IMR-90 (cell line): Measurements from ENCODE around the gene VPS26C. TPM values are rescaled to one million over a fixed set of nuclear protein-coding genes. Genes with fewer than 3 reads are reported as not detected.

Experiments
- ATAC-seq: fragments of 200-7000 bp; cut with Tn5 transposase; 2 replicates; pipeline ENCODE4 v1.9.1; 2020; ENCODE audit warnings: low read depth, mild to moderate bottlenecking, moderate library complexity
- BruUV-seq: library from RNA; stranded (reverse); fragments of 400-500 nt; replicated peaks from 2 replicates; lab custom pipeline; 2021; lab: Mats Ljungman, UMichigan
- CTCF ChIA-PET: fragments of 300-600 bp; formaldehyde crosslinking; extraction: SDS; loops from one replicate; lab custom pipeline; 2021; ENCODE audit warnings: antibody characterized with exemption; lab: Yijun Ruan, JAX
- POLR2A ChIA-PET: fragments of 300-600 bp; sonication (Branson Sonifier 250); formaldehyde crosslinking; loops from one replicate; lab custom pipeline; 2022; ENCODE audit warnings: antibody characterized with exemption; ENCODE audit not compliant: unreplicated experiment; lab: Charles Lee
- DNase-seq: peaks from one replicate; pipeline ENCODE4 v3.0.0; 2013
- H2AFZ ChIP-seq: replicated peaks from 2 replicates; pipeline ENCODE3; 2013; ENCODE audit warnings: low read length, mild to moderate bottlenecking; ENCODE audit not compliant: poor library complexity
- H2AK5ac ChIP-seq: 2 replicates; pipeline ENCODE4 v1.6.1; 2013; ENCODE audit warnings: low read depth, low read length, inconsistent platforms
- H2AK9ac ChIP-seq: replicated peaks from 2 replicates; pipeline ENCODE3; 2013; ENCODE audit warnings: mild to moderate bottlenecking, low read depth, low read length, moderate library complexity; ENCODE audit not compliant: poor library complexity
- H2BK120ac ChIP-seq: 2 replicates; pipeline ENCODE4 v1.6.1; 2013; ENCODE audit warnings: low read depth, low read length, inconsistent platforms
- H2BK15ac ChIP-seq: 3 replicates; pipeline ENCODE4 v1.6.1; 2013; ENCODE audit warnings: low read depth, low read length, inconsistent platforms
- H2BK20ac ChIP-seq: 2 replicates; pipeline ENCODE4 v1.6.1; 2013; ENCODE audit warnings: low read depth, mild to moderate bottlenecking, inconsistent platforms, low read length, moderate library complexity
- H2BK5ac ChIP-seq: 2 replicates; pipeline ENCODE4 v1.6.1; 2013; ENCODE audit warnings: mild to moderate bottlenecking, low read depth, low read length, inconsistent platforms; ENCODE audit not compliant: poor library complexity, severe bottlenecking
- H3K14ac ChIP-seq: replicated peaks from 2 replicates; pipeline ENCODE4 v1.6.1; 2013; ENCODE audit warnings: low read depth, low read length, inconsistent platforms
- H3K18ac ChIP-seq: 2 replicates; pipeline ENCODE4 v1.6.1; 2013; ENCODE audit warnings: low read depth, low read length, control low read depth
- H3K23ac ChIP-seq: 2 replicates; pipeline ENCODE4 v1.6.1; 2013; ENCODE audit warnings: low read depth, low read length, inconsistent platforms
- H3K27ac ChIP-seq: 2 replicates; pipeline ENCODE4 v1.5.1; 2013; ENCODE audit warnings: mild to moderate bottlenecking, control low read depth, low read length; ENCODE audit not compliant: insufficient read depth
- H3K27me3 ChIP-seq: 2 replicates; pipeline ENCODE4 v1.6.1; 2013; ENCODE audit warnings: low read length; ENCODE audit not compliant: control insufficient read depth, insufficient read depth
- H3K36me3 ChIP-seq: 2 replicates; pipeline ENCODE4 v1.6.1; 2013; ENCODE audit warnings: low read length, mixed read lengths; ENCODE audit not compliant: control insufficient read depth, insufficient read depth
- H3K4ac ChIP-seq: 2 replicates; pipeline ENCODE4 v1.6.1; 2013; ENCODE audit warnings: low read depth, low read length, inconsistent platforms
- H3K4me1 ChIP-seq: 2 replicates; pipeline ENCODE4 v1.6.1; 2013; ENCODE audit warnings: low read length, mixed read lengths; ENCODE audit not compliant: control insufficient read depth, insufficient read depth
- H3K4me2 ChIP-seq: 2 replicates; pipeline ENCODE4 v1.6.1; 2013; ENCODE audit warnings: low read depth, mild to moderate bottlenecking, control low read depth, low read length, moderate library complexity
- H3K4me3 ChIP-seq: 2 replicates; pipeline ENCODE4 v1.5.1; 2013; ENCODE audit warnings: low read depth, mild to moderate bottlenecking, control low read depth, low read length, moderate library complexity; ENCODE audit not compliant: insufficient read depth
- H3K56ac ChIP-seq: 2 replicates; pipeline ENCODE4 v1.6.1; 2013; ENCODE audit warnings: low read length, inconsistent platforms; ENCODE audit not compliant: insufficient read depth; ENCODE audit errors: extremely low read depth
- H3K79me1 ChIP-seq, 2 experiments: 2 replicates each; pipeline ENCODE4 v1.6.1; 2013; ENCODE audit warnings: low read length in 2 of 2, inconsistent platforms in 1 of 2, low read depth in 1 of 2
- H3K9ac ChIP-seq: 2 replicates; pipeline ENCODE4 v1.6.1; 2013; ENCODE audit warnings: low read depth, low read length, control low read depth
- H3K9me1 ChIP-seq: 2 replicates; pipeline ENCODE4 v1.6.1; 2013; ENCODE audit warnings: low read length, inconsistent platforms; ENCODE audit not compliant: insufficient read depth
- H3K9me3 ChIP-seq: 2 replicates; pipeline ENCODE4 v1.6.1; 2013; ENCODE audit warnings: low read length; ENCODE audit not compliant: control insufficient read depth, insufficient read depth
- H4K20me1 ChIP-seq: 2 replicates; pipeline ENCODE4 v1.6.1; 2013; ENCODE audit warnings: low read length, inconsistent platforms; ENCODE audit not compliant: insufficient read depth
- H4K5ac ChIP-seq: 2 replicates; pipeline ENCODE4 v1.6.1; 2013; ENCODE audit warnings: mild to moderate bottlenecking, low read depth, low read length, control low read depth
- H4K8ac ChIP-seq, 2 experiments: 2 replicates each; pipeline ENCODE4 v1.6.1; 2013; ENCODE audit warnings: low read depth in 2 of 2, low read length in 2 of 2, control low read depth in 1 of 2, inconsistent platforms in 1 of 2
- H4K91ac ChIP-seq: 2 replicates; pipeline ENCODE4 v1.6.1; 2013; ENCODE audit warnings: low read depth, low read length, inconsistent platforms; ENCODE audit not compliant: insufficient read depth
- BHLHE40 ChIP-seq: fragments of 150-350 bp; IDR thresholded peaks from 2 replicates; pipeline ENCODE4 v1.6.1; 2016; ENCODE audit warnings: mild to moderate bottlenecking, low read depth, low read length
- CEBPB ChIP-seq: IDR thresholded peaks from 2 replicates; pipeline ENCODE4 v1.6.1; 2012; ENCODE audit warnings: low read depth, low read length, improper control_type of control experiment
- CHD1 ChIP-seq: IDR thresholded peaks from 2 replicates; pipeline ENCODE4 v1.6.1; 2012; ENCODE audit warnings: low read depth, low read length, improper control_type of control experiment
- CTCF ChIP-seq: conservative IDR thresholded peaks from 2 replicates; pipeline ENCODE4 v1.5.1; 2012; ENCODE audit warnings: mild to moderate bottlenecking, low read depth, low read length, improper control_type of control experiment
- ELK1 ChIP-seq: fragments of 150-350 bp; IDR thresholded peaks from 2 replicates; pipeline ENCODE4 v1.6.1; 2016; ENCODE audit warnings: low read depth, mild to moderate bottlenecking, low read length, moderate library complexity, borderline replicate concordance
- FOS ChIP-seq: fragments of 150-350 bp; IDR thresholded peaks from 2 replicates; pipeline ENCODE4 v1.6.1; 2016; ENCODE audit warnings: low read depth, low read length
- MAFK ChIP-seq: IDR thresholded peaks from 2 replicates; pipeline ENCODE4 v1.6.1; 2012; ENCODE audit warnings: low read depth, low read length, improper control_type of control experiment
- MAZ ChIP-seq: IDR thresholded peaks from 2 replicates; pipeline ENCODE4 v1.6.1; 2012; ENCODE audit warnings: low read depth, mild to moderate bottlenecking, low read length, improper control_type of control experiment, moderate library complexity, borderline replicate concordance
- MXI1 ChIP-seq: IDR thresholded peaks from 2 replicates; pipeline ENCODE4 v1.6.1; 2012; ENCODE audit warnings: low read depth, mild to moderate bottlenecking, low read length, moderate library complexity, borderline replicate concordance
- POLR2A ChIP-seq: IDR thresholded peaks from 2 replicates; pipeline ENCODE4 v1.6.1; 2012; ENCODE audit warnings: mild to moderate bottlenecking, low read depth, low read length
- RAD21 ChIP-seq: IDR thresholded peaks from 2 replicates; pipeline ENCODE4 v1.6.1; 2012; ENCODE audit warnings: low read length, improper control_type of control experiment
- RCOR1 ChIP-seq: IDR thresholded peaks from 2 replicates; pipeline ENCODE4 v1.6.1; 2012; ENCODE audit warnings: mild to moderate bottlenecking, low read length, improper control_type of control experiment; ENCODE audit not compliant: insufficient replicate concordance
- RFX5 ChIP-seq: IDR thresholded peaks from 2 replicates; pipeline ENCODE4 v1.8.0; 2012; ENCODE audit warnings: low read depth, mild to moderate bottlenecking, low read length, moderate library complexity
- SMC3 ChIP-seq: fragments of 150-350 bp; IDR thresholded peaks from 2 replicates; pipeline ENCODE4 v1.6.1; 2016; ENCODE audit warnings: low read depth, mild to moderate bottlenecking, antibody characterized with exemption, low read length, moderate library complexity
- WGBS, 2 experiments: methylation state at CpG; one replicate each; pipeline versions ENCODE4 v1.1.5 to v1.1.7; 2013; ENCODE audit warnings: missing lambda C conversion rate in 2 of 2; ENCODE audit not compliant: insufficient read length in 1 of 2; ENCODE audit errors: extremely low coverage in 2 of 2; 5-methylcytosine and 5-hydroxymethylcytosine counted together
- dilution Hi-C: fragments of 300-500 bp; cut with HindIII; formaldehyde crosslinking; loops from one replicate; pipeline ENCODE4 v1.14.3; 2018; ENCODE audit warnings: low sequenced_read_pairs; ENCODE audit not compliant: unreplicated experiment
- in situ Hi-C: fragments of 300-500 bp; cut with MboI; formaldehyde crosslinking; loops from 3 replicates; pipeline ENCODE4 v1.14.3; 2019; ENCODE audit warnings: low sequenced_read_pairs, inconsistent platforms, mixed read lengths
- intact Hi-C: fragments of 100-400 bp; cut with micrococcal nuclease; formaldehyde crosslinking; loops from 2 replicates; pipeline ENCODE4 v1.10.0; 2022
- polyA plus RNA-seq, 3 experiments: library from polyadenylated mRNA; depleted of rRNA; stranded (reverse); fragments of >200 nt; gene quantifications; 2 replicates each; pipeline ENCODE4 v1.2.3, GENCODE V29; 2012; ENCODE audit warnings: low replicate concordance in 1 of 3
- total RNA-seq: library from RNA; depleted of rRNA; stranded (reverse); fragments of >200 nt; gene quantifications from 2 replicates; pipeline ENCODE4 v1.2.3, GENCODE V29; 2012

Gene VPS26C
- total and polyA plus RNA-seq, 2 of the 4 experiments (the other 2 are of a cell fraction) = 30.0 to 36.6 TPM

GRCh38 chr21:37220981-37221664 lies 46.0 kb downstream of the VPS26C start:
- Histone ChIP-seq H3K4me1 (peaks cover 2% of the 10 kb centered on the region), H4K20me1 (no peaks in the 10 kb centered on the region), H4K5ac (peak overlapping the region; percentile 69), H4K8ac (peak overlapping the region; percentile 74 to 88), H4K91ac (peak overlapping the region; percentile 64; the same call in 1 of the 2 replicates), H3K4me2 (peak overlapping the region; percentile 85), H3K27me3 (no peaks in the 10 kb centered on the region), H2AFZ (peak overlapping the region; percentile 96), H2BK5ac (peak overlapping the region; percentile 48), H3K4ac (peak overlapping the region; percentile 75), H3K79me1 (peaks cover 4 to 19% of the 10 kb centered on the region in 2 experiments; a peak in 2 of 4 replicates), H3K14ac (peak overlapping the region; percentile 23; the same call in 1 of the 2 replicates), H3K4me3 (peak overlapping the region; percentile 59), H2BK120ac (peak overlapping the region; percentile 7; the same call in 1 of the 2 replicates), H2AK5ac (peak overlapping the region; percentile 1; the same call in 1 of the 2 replicates), H3K9ac (peak overlapping the region; percentile 35), H3K18ac (0 out of 2 replicates have a peak overlapping the region, but pooled peaks have one; percentile 1), H3K23ac (peak overlapping the region; percentile 29; the same call in 1 of the 2 replicates), H2BK20ac (no peak overlapping the region), H3K27ac (peak overlapping the region; percentile 41), H3K56ac (0 out of 2 replicates have a peak overlapping the region, but pooled peaks have one; percentile 45), H3K9me1 (peaks cover 4% of the 10 kb centered on the region), H3K36me3 (peaks cover 22% of the 10 kb centered on the region), H3K9me3 (no peaks in the 10 kb centered on the region), H2AK9ac (peak overlapping the region; percentile 74), H2BK15ac (no peak overlapping the region)
- WGBS, 2 experiments = 1% methylated on average over 25 of the region's 46 CpGs; no CpG with 5 or more reads in 1 of the 2 experiments
- DNase-seq (peak; percentile 87), ATAC-seq (peak; percentile 90)
- ChIA-PET POLR2A (interaction anchor here (0.6 kb wide), 2 partner anchors 344 to 620 kb away, joined by 3 to 5 read pairs; no protein-coding TSS in a partner anchor), CTCF (no interaction called here)
- dilution Hi-C loops = no loop called here
- no TSS peak for BruUV-seq
- in situ Hi-C loops = no loop called here
- intact Hi-C loops = loop anchor here (1.0 kb wide), 1 partner anchor 361 kb away; no protein-coding TSS in a partner anchor
- TF ChIP-seq SMC3 (0 out of 2 replicates have a peak, but pooled peaks have one; percentile 13), BHLHE40 (peak; percentile 85), FOS (no peak), CEBPB (no peak), CHD1 (no peak), RFX5 (no peak), POLR2A (peak; percentile 37; the same call in 1 of the 2 replicates), ELK1 (no peak), MAZ (peak; percentile 59; the same call in 1 of the 2 replicates), CTCF (peak; percentile 45), MXI1 (peak; percentile 66; the same call in 1 of the 2 replicates), RAD21 (peak; percentile 61), MAFK (no peak), RCOR1 (no peak)
